H1 (cell line): ENCODE data around the gene RPS17. TPM values are rescaled to one million over a fixed set of nuclear protein-coding genes. Genes with fewer than 3 reads are reported as not detected.
"Not testable (repeated sequence)": the region's sequence is repeated elsewhere in the genome, so short reads cannot be mapped to it uniquely, and the experiment has no call there.

Experiments used
- CTCF ChIA-PET: fragments of 300-600 bp; sonication (Branson Sonifier 250); formaldehyde crosslinking; loops from one replicate; lab custom pipeline; 2021; ENCODE audit not compliant: partially characterized antibody; lab: Charles Lee
- POLR2A ChIA-PET: fragments of 300-600 bp; sonication (Branson Sonifier 250); formaldehyde crosslinking; loops from one replicate; lab custom pipeline; 2021; ENCODE audit warnings: inconsistent platforms; ENCODE audit not compliant: partially characterized antibody; lab: Charles Lee
- DNase-seq, 2 experiments: peaks; one replicate each; pipeline versions ENCODE4 v3.0.0 to v3.0.0-alpha.2; 2010 to 2022; ENCODE audit warnings: low spot score in 2 of 2, low read depth in 1 of 2, mixed read lengths in 1 of 2
- FAIRE-seq: peaks from 2 replicates; lab custom pipeline; 2011; peaks lifted over from hg19 to GRCh38; lab: Jason Lieb, UNC
- H2AFZ ChIP-seq: 2 replicates; pipeline ENCODE4 v1.8.1; 2012; ENCODE audit warnings: low read length, inconsistent platforms
- H2AK5ac ChIP-seq: 2 replicates; pipeline ENCODE4 v1.6.1; 2013; ENCODE audit warnings: low read depth, low read length
- H2BK120ac ChIP-seq: replicated peaks from 2 replicates; pipeline ENCODE3; 2013; ENCODE audit warnings: low read depth, low read length, inconsistent platforms
- H2BK12ac ChIP-seq: 2 replicates; pipeline ENCODE4 v1.6.1; 2013; ENCODE audit warnings: low read depth, low read length
- H2BK15ac ChIP-seq: 2 replicates; pipeline ENCODE4 v1.6.1; 2013; ENCODE audit warnings: low read length
- H2BK20ac ChIP-seq: 2 replicates; pipeline ENCODE4 v1.6.1; 2013; ENCODE audit warnings: low read length
- H2BK5ac ChIP-seq: 2 replicates; pipeline ENCODE4 v1.6.1; 2013; ENCODE audit warnings: low read depth, low read length
- H3K14ac ChIP-seq: 2 replicates; pipeline ENCODE4 v1.6.1; 2013; ENCODE audit warnings: inconsistent platforms; ENCODE audit not compliant: insufficient read length
- H3K18ac ChIP-seq: 2 replicates; pipeline ENCODE4 v1.6.1; 2013; ENCODE audit warnings: low read length; ENCODE audit errors: extremely low read depth
- H3K23ac ChIP-seq: 2 replicates; pipeline ENCODE4 v1.6.1; 2013; ENCODE audit warnings: inconsistent platforms; ENCODE audit not compliant: insufficient read length
- H3K23me2 ChIP-seq: 2 replicates; pipeline ENCODE4 v1.6.1; 2013; ENCODE audit warnings: low read depth, low read length
- H3K27ac ChIP-seq: 2 replicates; pipeline ENCODE4 v1.6.1; 2011; ENCODE audit warnings: low read depth, low read length, inconsistent platforms
- H3K27me3 ChIP-seq, 4 experiments: replicated peaks in 1 of 4; 1 replicate in 1 of 4; 2 replicates in 3 of 4; pipeline versions ENCODE4 v1.6.1 to v1.8.1; 2011 to 2013; ENCODE audit warnings: low read length in 3 of 4, mild to moderate bottlenecking in 3 of 4, inconsistent platforms in 2 of 4, mixed read lengths in 2 of 4, moderate library complexity in 1 of 4; ENCODE audit not compliant: control insufficient read depth in 3 of 4, insufficient read depth in 3 of 4; ENCODE audit errors: extremely low read depth in 1 of 4
- H3K36me3 ChIP-seq, 4 experiments: 2 replicates each; pipeline versions ENCODE4 v1.6.1 to v1.8.1; 2011 to 2013; ENCODE audit warnings: mild to moderate bottlenecking in 4 of 4, low read length in 3 of 4, moderate library complexity in 2 of 4, control low read depth in 1 of 4, inconsistent platforms in 1 of 4; ENCODE audit not compliant: insufficient read depth in 4 of 4, control insufficient read depth in 2 of 4
- H3K4ac ChIP-seq: replicated peaks from 2 replicates; pipeline ENCODE3; 2013; ENCODE audit warnings: low read length, low read depth, mixed read lengths, inconsistent platforms; ENCODE audit not compliant: insufficient read length
- H3K4me1 ChIP-seq, 4 experiments: replicated peaks in 1 of 4; 1 replicate in 1 of 4; 2 replicates in 3 of 4; pipeline versions ENCODE4 v1.6.1 to v1.8.1; 2011 to 2013; ENCODE audit warnings: low read length in 3 of 4, inconsistent platforms in 2 of 4, mixed read lengths in 1 of 4; ENCODE audit not compliant: insufficient read depth in 4 of 4, control insufficient read depth in 3 of 4
- H3K4me2 ChIP-seq, 2 experiments: 2 replicates each; pipeline versions ENCODE4 v1.6.1 to v1.8.1; 2011 to 2013; ENCODE audit warnings: low read depth in 2 of 2, low read length in 2 of 2, control low read depth in 1 of 2, inconsistent platforms in 1 of 2, mild to moderate bottlenecking in 1 of 2; ENCODE audit not compliant: insufficient read depth in 1 of 2
- H3K4me3 ChIP-seq, 4 experiments: fragments of 200-600, 300-600 bp in 1 of 4; sonication (generic), shearing (Covaris generic), sonication (Bioruptor Twin) in 1 of 4; 2 replicates each; pipeline versions ENCODE4 v1.5.1 to v1.8.1; 2011 to 2016; ENCODE audit warnings: low read length in 4 of 4, low read depth in 3 of 4, control low read depth in 2 of 4, inconsistent platforms in 2 of 4, mild to moderate bottlenecking in 2 of 4, mixed read lengths in 1 of 4, moderate library complexity in 1 of 4; ENCODE audit not compliant: insufficient read depth in 2 of 4; ENCODE audit errors: extremely low read depth in 1 of 4
- H3K56ac ChIP-seq: replicated peaks from 2 replicates; pipeline ENCODE3; 2013; ENCODE audit warnings: low read depth, mild to moderate bottlenecking, mixed read lengths, low read length, inconsistent platforms; ENCODE audit not compliant: insufficient read length
- H3K79me1 ChIP-seq: 2 replicates; pipeline ENCODE4 v1.6.1; 2013; ENCODE audit warnings: low read depth, low read length, control low read depth
- H3K79me2 ChIP-seq, 2 experiments: 2 replicates each; pipeline versions ENCODE4 v1.6.1 to v1.8.1; 2012 to 2013; ENCODE audit warnings: low read length in 2 of 2, mild to moderate bottlenecking in 2 of 2, inconsistent platforms in 1 of 2; ENCODE audit not compliant: insufficient read depth in 2 of 2, control insufficient read depth in 1 of 2
- H3K9ac ChIP-seq, 4 experiments: replicated peaks in 1 of 4; 1 replicate in 1 of 4; 2 replicates in 3 of 4; pipeline versions ENCODE4 v1.6.1 to v1.8.1; 2011 to 2013; ENCODE audit warnings: low read depth in 3 of 4, low read length in 3 of 4, control low read depth in 2 of 4, mild to moderate bottlenecking in 2 of 4, moderate library complexity in 2 of 4, inconsistent platforms in 1 of 4; ENCODE audit errors: extremely low read depth in 1 of 4
- H3K9me3 ChIP-seq, 2 experiments: 2 replicates each; pipeline versions ENCODE4 v1.6.1 to v1.8.1; 2012 to 2013; ENCODE audit warnings: mild to moderate bottlenecking in 2 of 2, moderate library complexity in 2 of 2, control low read depth in 1 of 2, inconsistent platforms in 1 of 2, low read depth in 1 of 2, low read length in 1 of 2, mixed read lengths in 1 of 2; ENCODE audit not compliant: insufficient read depth in 2 of 2
- H4K20me1 ChIP-seq, 2 experiments: replicated peaks in 1 of 2; 2 replicates each; pipeline versions ENCODE3 to v1.8.1; 2011 to 2013; ENCODE audit warnings: inconsistent platforms in 2 of 2, low read length in 2 of 2, mild to moderate bottlenecking in 1 of 2; ENCODE audit not compliant: insufficient read depth in 2 of 2, control insufficient read depth in 1 of 2
- H4K5ac ChIP-seq: 2 replicates; pipeline ENCODE4 v1.6.1; 2013; ENCODE audit warnings: low read length, low read depth, mixed read lengths, inconsistent platforms; ENCODE audit not compliant: insufficient read length
- H4K8ac ChIP-seq: 2 replicates; pipeline ENCODE4 v1.8.0; 2013; ENCODE audit warnings: mild to moderate bottlenecking, moderate library complexity, low read length, inconsistent platforms; ENCODE audit not compliant: insufficient read depth; ENCODE audit errors: extremely low read depth
- H4K91ac ChIP-seq: replicated peaks from 2 replicates; pipeline ENCODE3; 2013; ENCODE audit warnings: low read length, mixed read lengths, inconsistent platforms; ENCODE audit not compliant: insufficient read length
- WGBS, 2 experiments: shearing (Covaris generic) in 1 of 2; methylation state at CpG; one replicate each; pipeline versions ENCODE4 v1.1.6 to v1.1.7; 2013 to 2015; ENCODE audit warnings: low lambda C conversion rate in 2 of 2, mixed read lengths in 2 of 2, inconsistent platforms in 1 of 2, low coverage in 1 of 2, missing lambda C conversion rate in 1 of 2; ENCODE audit not compliant: insufficient replicate concordance in 2 of 2, insufficient coverage in 1 of 2, insufficient read length in 1 of 2; ENCODE audit errors: extremely low coverage in 1 of 2, missing lambda C conversion rate in 1 of 2; 5-methylcytosine and 5-hydroxymethylcytosine counted together
- polyA plus RNA-seq, 7 experiments: library from polyadenylated mRNA; depleted of rRNA in 3 of 7; stranded (reverse) in 5 of 7; unstranded in 2 of 7; fragments of >200 nt in 5 of 7; fragments of 200-250 nt in 2 of 7; gene quantifications; 1 replicate in 5 of 7; 2 replicates in 1 of 7; 4 replicates in 1 of 7; pipeline versions ENCODE4 v1.2.1 to v1.2.3, GENCODE V29; 2011 to 2013; ENCODE audit warnings: missing spikeins in 2 of 7, mixed read lengths in 2 of 7
- total RNA-seq: library from RNA; stranded (reverse); fragmentation: NEBNext Ultra II Directional; extraction: Animal tissue kit (Norgen Biotek cat#: 25700); gene quantifications from 2 replicates; pipeline ENCODE4 v1.2.1, GENCODE V29; 2021

Gene RPS17
- total and polyA plus RNA-seq, 2 of the 8 experiments (the other 6 are each of a cell fraction or from before 2014, with no cell fraction given), result 2,416 to 5,590 TPM

GRCh38 chr15:82535151-82535550, 5.1 kb downstream of the RPS17 start:
- not testable (repeated sequence) for H3K4me2 ChIP-seq, H2AFZ ChIP-seq, H3K27me3 ChIP-seq, H3K23me2 ChIP-seq, H3K9me3 ChIP-seq, H3K14ac ChIP-seq, H2BK12ac ChIP-seq, H4K5ac ChIP-seq, H2BK20ac ChIP-seq, H3K18ac ChIP-seq, H3K4me3 ChIP-seq, H3K23ac ChIP-seq, H3K27ac ChIP-seq, H3K4ac ChIP-seq, H4K8ac ChIP-seq, H3K56ac ChIP-seq, DNase-seq, H4K91ac ChIP-seq, H3K9ac ChIP-seq, H3K79me1 ChIP-seq, H2BK15ac ChIP-seq, FAIRE-seq, H2BK120ac ChIP-seq, H2BK5ac ChIP-seq, H2AK5ac ChIP-seq
- H3K36me3 ChIP-seq, result peaks cover 27 to 59% (median 43%) of the 10 kb centered on the region in 4 experiments
- WGBS, 2 experiments, result 90% methylated on average over 3 of the region's 5 CpGs; no CpG with 5 or more reads in 1 of the 2 experiments
- ChIA-PET POLR2A (interaction anchor here (0.7 to 8.3 kb wide), 8 partner anchors 9 to 206 kb away, joined by 3 to 95 read pairs (median 9); no protein-coding TSS in a partner anchor), CTCF (interaction anchor here (1.0 kb wide), 1 partner anchor 7 kb away, joined by 3 read pairs; no protein-coding TSS in a partner anchor)
- H4K20me1 ChIP-seq, result peaks cover 19 to 29% of the 10 kb centered on the region in 2 experiments
- H3K79me2 ChIP-seq, result peaks cover 10 to 34% of the 10 kb centered on the region in 2 experiments
- peaks cover 3 to 12% (median 6%) of the 10 kb centered on the region in 4 experiments; a peak in 5 of 7 replicates for H3K4me1 ChIP-seq
